CD4-positive, alpha-beta T cell treated with Interleukin-21 for 1 hour (primary cell): ENCODE results near the gene TOR4A.
A peak's percentile ranks its signal among the peaks of the same experiment; 100 is the strongest.

Experiments
- DNase-seq: peaks from one replicate; pipeline ENCODE4 v3.0.0-alpha.2; 2020

The TOR4A gene

GRCh38 chr9:137273095-137273490, 4.4 kb upstream of the TOR4A start:
- DNase-seq, result no peak

- no peak for DNase-seq
Measured at GRCh38 chr9:137273611-137274320, 3.8 kb upstream of the TOR4A start.

GRCh38 chr9:137275203-137275587, 2.3 kb upstream of the TOR4A start:
- DNase-seq, result no peak

- DNase-seq, result no peak
Measured at GRCh38 chr9:137275588-137276472, 1.7 kb upstream of the TOR4A start.

- no peak for DNase-seq
Measured at GRCh38 chr9:137276473-137277328, 825 bp upstream of the TOR4A start.

- DNase-seq, result no peak
Measured at GRCh38 chr9:137278061-137278701, 655 bp downstream of the TOR4A start.

- no peak for DNase-seq
Measured at GRCh38 chr9:137278721-137279711, 1.5 kb downstream of the TOR4A start.

- no peak for DNase-seq
Measured at GRCh38 chr9:137279741-137280473, 2.4 kb downstream of the TOR4A start.

- DNase-seq, result no peak
Measured at GRCh38 chr9:137280474-137281344, 3.2 kb downstream of the TOR4A start.

GRCh38 chr9:137281345-137282116, 4.0 kb downstream of the TOR4A start:
- DNase-seq, result no peak

GRCh38 chr9:137286975-137287383, 9.5 kb downstream of the TOR4A start:
- peak; percentile 31 for DNase-seq

GRCh38 chr9:137293094-137293481, 15.6 kb downstream of the TOR4A start:
- no peak for DNase-seq

- DNase-seq, result no peak
Measured at GRCh38 chr9:137293482-137294090, 16.1 kb downstream of the TOR4A start.

GRCh38 chr9:137294091-137294680, 16.7 kb downstream of the TOR4A start:
- DNase-seq, result peak; percentile 35

- DNase-seq, result peak; percentile 26
Measured at GRCh38 chr9:137294681-137295237, 17.2 kb downstream of the TOR4A start.

GRCh38 chr9:137295238-137295811, 17.8 kb downstream of the TOR4A start:
- DNase-seq, result peak; percentile 46
